Measurements from ENCODE around the gene CYB5R4.
"Not testable (repeated sequence)": the region's sequence is repeated elsewhere in the genome, so short reads cannot be mapped to it uniquely, and the experiment has no call there.

CYB5R4 gene

DNA sequence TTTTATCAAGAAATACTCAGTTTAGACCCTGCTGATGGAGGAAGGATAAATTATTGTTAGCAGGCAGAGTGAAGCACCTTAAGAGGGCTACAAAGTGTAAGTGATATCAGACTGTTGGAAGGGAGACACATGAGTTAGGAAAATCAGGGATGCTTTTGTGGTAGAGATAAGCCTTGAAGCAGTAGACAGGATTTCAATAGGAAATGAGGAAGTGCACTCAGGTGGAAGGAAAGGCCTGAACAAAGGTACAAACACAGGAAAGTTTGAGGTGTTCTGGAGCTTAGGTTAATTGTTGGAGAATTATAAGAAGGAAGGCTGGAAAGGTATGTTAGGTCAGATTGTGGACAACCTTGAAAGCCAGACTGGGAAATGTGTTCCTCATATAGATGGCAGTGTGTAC, 7.6 kb downstream of the CYB5R4 start:
- DNase-seq, result no peak

DNA sequence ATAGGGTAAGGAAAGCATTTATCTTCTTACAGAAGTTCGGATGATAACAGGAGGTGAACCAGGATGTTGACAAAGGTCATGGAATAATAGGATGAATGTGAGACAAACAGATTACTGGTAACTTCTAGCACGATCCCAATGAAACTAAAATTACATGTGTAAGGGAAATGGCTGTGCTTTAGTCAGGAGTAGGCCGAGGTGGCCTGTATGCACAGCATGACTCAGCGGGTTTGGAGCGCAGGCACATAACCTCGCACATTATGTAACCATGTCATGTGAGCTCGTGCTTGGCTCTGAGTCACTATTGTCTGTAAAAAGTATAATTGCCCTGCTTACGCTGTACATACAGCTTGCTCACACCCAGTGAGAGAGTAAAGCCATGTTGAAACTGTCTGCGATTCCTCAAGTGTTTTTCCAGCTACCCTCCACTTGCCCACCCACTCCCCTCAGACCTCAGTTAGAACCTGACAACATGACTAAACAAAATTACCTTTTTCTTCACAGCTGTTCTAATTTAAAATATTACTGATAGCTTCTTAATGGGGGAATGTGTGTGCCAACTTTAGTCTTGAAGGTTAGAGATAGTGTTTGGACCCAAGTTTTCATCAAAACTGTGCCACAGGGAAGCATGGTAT, 8.2 kb downstream of the CYB5R4 start:
- no peak for DNase-seq

DNA sequence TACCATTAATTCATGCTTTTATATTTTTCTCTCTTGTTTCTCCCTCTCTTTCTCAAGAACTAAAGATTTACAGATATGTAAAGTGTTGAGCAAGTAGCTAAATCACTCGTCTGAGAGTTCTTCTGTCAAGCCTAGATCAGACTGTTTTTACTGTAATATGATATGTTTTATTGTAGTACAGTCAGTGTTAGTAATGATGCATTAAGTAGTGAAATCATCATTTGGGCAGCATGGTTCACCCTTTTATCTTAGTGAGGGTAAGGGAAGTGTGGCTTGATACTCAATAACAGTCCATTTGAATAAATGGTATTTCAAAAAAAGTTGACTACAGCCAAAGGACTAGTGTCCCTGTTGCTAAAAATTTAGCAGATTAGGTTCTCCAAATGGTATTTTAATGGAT, 9.2 kb downstream of the CYB5R4 start:
- no peak for DNase-seq

DNA sequence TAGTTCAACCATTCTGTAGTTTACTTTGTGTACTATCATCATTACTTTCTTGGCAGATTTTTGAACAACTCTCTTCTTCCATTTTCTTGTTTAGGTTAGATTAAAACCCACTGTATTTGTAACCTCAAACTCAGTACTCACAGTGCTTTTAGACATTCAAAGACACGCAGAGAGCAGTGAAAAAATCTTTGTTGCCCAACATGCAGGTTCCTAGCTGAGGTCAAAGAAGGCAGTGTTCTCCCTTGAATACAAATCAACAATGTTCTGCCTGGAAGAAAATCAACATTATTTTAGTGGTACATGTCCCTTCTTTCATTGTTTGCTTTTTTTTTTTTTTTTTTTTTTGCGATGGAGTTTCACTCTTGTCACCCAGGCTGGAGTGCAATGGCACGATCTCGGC, 11.2 kb downstream of the CYB5R4 start:
- DNase-seq, result no peak

DNA sequence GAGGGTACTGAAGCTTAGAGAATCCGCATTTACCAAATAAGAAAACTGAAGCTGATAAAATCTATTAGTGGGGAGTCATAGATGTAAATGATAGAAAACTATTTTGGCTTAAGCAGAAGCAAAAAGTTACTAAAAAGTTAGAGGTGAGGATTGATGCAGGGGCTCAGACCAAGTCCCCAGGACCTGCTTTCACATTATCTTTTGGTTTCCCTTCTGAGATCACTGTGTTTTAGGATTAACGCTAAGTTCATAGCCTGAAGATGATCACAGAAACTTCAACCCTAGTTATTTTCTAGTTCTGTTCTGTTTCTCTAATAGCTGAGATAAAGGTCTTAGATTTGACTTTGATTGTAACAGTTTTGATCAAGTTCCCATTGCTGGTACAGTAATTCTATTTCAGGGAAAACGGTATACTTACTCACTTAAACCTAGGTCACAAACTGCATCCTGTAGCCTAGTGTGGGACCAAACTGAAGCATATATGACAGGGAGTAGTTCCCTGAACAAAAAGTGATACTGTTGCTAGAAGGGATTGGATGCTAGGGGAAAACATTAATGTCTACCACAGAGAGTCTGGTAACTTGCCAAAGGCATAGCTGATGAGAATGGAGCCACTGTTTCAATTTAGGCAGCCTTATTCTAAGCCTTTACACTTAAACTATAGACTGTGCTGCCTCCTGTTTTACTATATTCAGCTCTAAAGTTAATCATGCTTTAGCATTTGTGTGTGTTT, 13.1 kb downstream of the CYB5R4 start:
- DNase-seq, result no peak

DNA sequence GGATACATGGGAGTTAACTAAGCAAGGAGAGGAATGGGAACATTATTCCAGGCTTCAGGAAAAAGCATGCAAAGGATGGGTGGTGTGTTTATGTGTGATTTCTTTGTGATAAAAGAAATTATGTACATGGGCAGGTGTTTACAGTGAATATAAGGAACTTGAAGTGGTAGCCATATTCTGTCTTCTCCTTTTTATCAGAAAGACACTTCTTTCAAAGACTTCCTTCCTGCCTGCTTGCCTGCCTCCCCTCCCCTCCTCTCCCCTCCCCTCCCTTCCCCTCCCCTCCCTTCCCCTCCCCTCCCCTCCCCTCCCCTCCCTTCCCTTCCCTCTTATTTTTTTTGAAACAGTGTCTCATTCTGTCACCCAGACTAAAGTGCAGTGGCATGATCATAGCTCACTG, 14.4 kb downstream of the CYB5R4 start:
- no peak for DNase-seq

DNA sequence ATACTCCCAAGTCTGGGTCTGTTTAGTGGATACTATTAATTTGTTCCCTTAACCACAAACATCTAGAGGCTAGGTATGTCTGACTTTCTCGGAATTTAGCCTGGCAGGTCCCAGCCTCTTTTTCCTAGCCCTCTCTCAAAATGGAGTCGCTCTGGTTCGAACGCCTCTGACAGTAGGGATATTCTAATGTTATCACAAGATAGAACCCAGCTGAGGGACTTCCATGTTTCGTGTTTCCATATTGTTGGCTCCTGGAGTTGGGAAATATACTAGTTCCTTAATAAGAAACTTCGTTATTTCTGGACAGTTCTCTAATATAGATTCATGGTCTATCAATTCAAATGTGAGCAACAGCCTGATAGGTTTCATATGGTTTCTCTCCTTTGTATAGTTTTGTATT, 16.4 kb downstream of the CYB5R4 start:
- DNase-seq, result no peak

DNA sequence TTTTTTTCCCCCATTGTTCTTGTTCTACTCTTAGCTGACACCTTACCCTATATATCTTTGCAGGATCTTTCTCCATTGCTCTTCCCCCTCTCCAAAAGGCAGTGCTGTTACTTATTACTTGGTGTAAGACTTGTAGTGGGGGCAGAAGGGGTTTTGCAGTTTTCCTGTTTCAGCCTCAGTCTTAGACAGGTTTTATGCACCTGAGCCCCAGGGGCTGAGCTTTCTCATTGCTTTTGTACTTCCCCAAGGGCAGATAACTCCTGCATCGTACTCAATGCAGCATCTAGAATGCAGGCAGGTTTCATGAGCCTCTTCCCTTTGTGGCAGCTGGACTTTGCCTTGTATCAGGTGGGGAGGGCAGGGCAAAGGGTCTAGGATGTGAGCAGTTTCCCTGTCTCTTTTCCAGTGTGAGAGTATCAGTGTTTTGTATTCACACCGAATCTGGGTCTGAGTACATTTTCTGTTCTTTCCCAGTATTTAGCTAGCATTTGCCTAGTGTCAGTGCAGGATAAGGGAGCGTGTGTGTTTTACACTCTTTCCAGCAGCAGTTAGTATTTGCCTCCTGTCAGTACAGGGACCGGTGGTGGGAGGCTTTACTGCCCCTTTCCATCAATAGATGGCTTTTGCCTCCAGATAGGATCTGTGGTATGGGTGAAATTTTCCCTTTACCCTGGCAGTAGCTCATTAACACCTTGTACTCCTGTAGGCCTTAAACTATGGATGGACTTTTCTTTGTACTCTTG, 19.6 kb downstream of the CYB5R4 start:
- no peak for DNase-seq

DNA sequence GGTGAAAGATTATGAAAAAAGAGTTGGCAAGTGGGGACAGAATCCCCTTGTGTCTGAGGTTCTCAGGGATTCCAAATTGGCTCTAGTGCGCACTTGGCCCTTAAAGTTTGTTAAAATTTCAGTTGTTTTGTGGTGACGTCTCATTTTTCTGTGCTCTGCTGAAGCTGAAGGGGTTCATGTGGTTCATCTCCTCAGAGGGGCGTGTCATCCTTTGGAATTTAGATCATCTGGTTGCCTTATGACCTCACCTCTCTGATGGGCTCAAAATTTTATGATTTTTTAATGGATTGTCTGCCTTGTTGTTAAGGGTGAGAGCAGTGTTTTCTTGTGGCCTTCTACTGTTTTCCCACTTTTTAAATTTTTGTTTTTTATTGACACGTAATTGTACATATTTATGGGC, 20.3 kb downstream of the CYB5R4 start:
- DNase-seq, result no peak

DNA sequence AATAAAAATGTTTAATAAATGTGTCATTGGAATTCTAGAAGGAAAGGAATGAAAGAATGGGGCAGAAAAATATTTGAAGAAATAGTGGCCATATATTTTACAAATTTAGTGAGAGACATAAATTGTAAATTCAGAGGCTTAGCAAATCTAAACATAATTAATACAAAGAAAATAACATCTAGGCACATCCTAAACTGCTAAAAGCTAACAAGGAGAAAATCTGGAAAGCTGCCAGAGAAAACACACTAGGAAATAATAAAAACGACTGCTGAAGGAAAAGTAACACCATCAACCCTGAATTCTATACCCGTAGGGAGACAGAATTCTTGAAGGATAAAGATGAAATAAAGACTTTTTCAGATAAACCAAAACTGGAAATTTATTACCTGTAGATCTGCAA, 23.8 kb downstream of the CYB5R4 start:
- no peak for DNase-seq

DNA sequence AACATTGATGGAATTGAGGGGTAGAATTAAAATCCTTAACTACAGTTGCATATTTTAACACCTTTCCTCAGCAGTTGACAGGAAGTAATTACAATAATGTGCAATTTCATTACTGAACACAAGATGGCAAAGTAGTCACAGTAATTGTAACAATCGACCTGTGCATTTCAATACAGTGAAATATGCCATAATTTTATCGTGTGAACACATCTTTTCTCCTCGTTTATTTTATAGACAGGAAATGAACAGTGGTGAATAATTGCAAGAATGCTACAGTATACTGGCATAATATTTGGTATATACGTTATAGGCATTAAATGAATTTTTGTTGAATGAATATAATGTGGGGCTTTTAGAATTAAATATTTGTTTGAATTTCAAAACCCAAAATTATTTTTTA, 25.0 kb downstream of the CYB5R4 start:
- no peak for DNase-seq

DNA sequence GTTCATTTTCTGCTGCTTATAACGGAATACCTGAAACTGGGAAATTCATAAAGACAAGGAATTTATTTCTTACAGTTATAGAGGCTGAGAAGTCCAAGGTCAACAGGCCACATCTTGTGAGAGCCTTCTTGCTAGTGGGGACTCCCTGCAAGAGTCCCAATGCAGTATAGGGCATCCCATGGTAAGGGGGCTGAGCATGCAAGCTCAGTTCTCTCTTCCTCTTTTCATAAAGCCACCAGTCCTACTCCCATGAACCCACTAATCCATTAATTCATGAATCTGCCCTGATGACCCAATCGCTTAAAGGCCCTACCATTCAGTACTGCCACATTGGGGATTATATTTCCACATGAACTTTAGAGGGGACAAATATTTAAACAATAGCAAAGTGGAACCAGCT, 26.5 kb downstream of the CYB5R4 start:
- DNase-seq, result no peak

DNA sequence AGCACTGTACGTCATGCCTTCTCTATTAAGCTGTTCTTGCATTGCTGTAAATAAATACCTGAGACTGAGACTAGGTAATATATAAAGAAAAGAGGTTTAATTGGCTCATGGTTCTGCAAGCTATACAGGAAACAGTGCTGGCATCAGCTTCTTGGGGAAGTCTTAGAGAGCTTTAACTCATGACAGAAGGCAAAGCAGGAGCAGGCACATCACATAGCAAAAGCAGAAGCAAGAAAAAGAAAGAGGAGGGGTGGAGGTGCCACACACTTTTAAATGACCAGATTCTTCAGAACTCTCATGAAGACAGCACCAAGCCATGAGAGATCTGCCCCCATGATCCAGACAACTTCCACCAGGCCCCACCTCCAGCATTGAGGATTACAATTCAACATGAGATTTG, 30.1 kb downstream of the CYB5R4 start:
- DNase-seq, result no peak

DNA sequence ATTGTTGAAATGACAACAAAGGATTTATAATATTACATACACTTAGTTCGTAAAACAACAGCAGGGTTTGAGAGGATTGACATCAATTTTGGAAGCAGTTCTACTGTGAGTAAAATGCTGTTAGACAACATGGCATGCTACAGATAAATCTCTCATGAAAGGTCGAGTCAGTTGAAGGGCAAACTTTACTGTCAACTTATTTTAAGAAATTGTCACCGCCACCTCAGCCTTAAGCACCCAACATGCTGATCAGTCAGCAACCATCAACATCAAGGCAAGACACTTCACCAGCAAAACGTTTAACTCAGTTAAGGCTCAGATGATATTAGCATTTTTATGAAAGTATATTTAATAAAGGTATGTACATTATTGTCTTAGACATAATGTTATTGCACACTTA, 31.0 kb downstream of the CYB5R4 start:
- DNase-seq, result no peak

DNA sequence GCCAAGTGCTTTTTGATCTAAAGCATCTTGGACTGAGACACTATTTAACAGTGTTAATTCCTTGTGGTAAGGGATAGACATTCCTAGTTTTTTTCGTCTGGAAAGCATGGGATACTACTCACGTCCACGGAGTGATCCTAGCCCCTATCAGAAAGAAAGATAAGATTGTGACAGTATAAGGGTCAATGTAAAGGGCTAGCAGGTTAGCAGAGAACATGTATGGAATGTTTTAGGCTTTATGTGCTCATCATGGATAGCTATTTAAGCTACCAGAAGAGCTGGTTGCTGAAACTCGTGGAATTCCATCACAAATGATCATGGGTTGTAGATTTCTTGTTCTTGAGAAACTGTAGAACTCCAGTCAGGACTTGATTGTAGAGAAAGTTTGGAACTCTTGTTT, 32.1 kb downstream of the CYB5R4 start:
- no peak for DNase-seq

DNA sequence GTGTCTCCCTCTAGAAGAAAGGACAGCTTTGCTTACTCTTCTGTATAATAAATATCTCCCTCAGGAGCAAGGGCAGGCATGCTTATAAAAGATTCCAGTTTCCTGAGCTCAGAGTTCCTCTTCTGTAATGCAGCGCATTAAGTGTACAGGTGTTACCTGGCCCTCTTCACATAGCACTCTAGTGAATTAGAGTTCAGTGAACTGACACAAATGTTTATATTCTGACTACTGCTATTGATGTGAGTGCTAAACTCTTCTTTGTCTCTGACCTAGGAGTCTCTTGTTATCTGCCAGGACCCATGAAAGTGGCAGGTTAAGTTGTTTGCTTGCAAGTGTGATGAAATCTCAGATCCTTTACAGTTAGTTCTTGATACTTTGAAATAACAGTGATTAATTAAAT, 33.5 kb downstream of the CYB5R4 start:
- peak; percentile 20 for DNase-seq

DNA sequence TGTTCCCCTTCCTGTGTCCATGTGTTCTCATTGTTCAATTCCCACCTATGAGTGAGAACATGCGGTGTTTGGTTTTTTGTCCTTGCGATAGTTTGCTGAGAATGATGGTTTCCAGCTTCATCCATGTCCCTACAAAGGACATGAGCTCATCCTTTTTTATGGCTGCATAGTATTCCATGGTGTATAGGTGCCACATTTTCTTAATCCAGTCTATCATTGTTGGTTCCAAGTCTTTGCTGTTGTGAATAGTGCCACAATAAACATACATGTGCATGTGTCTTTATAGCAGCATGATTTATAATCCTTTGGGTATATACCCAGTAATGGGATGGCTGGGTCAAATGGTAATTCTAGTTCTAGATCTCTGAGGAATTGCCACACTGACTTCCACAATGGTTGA, 37.6 kb downstream of the CYB5R4 start:
- not testable (repeated sequence) for DNase-seq

DNA sequence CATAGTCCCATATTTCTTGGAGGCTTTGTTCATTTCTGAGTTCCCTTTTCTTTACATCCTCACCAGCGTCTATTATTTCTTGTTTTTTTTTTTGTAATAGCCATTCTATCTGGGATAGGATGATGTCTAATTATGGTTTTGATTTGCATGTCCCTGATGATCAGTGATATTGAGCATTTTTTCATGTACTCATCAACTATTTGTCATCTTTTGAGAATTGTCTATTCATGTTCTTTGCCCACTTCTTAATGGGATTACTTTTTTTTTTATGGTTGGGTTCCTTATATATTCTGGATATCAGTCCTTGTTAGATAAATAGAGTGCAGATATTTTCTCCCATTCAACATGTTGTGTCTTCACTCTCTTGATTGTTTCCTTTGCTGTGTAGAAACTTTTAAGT, 42.1 kb downstream of the CYB5R4 start:
- no peak for DNase-seq

DNA sequence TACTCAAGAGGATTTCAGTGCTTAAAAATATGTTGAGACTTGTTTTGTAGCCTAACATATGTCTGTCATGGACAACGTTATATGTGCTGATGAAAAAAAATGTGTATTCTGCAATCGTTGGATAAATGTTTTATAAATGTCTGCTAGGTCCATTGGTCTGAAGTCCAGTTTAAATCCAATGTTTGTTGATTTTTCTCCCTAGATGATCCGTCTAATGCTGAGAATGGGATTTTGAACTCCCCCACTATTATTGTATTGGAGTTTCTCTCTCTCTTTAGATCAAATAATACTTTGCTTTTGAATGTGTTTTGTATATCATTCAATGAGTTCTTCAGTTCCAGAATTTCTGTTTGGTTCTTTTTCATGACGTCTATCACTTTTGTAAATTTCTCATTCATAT, 44.9 kb downstream of the CYB5R4 start:
- no peak for DNase-seq

DNA sequence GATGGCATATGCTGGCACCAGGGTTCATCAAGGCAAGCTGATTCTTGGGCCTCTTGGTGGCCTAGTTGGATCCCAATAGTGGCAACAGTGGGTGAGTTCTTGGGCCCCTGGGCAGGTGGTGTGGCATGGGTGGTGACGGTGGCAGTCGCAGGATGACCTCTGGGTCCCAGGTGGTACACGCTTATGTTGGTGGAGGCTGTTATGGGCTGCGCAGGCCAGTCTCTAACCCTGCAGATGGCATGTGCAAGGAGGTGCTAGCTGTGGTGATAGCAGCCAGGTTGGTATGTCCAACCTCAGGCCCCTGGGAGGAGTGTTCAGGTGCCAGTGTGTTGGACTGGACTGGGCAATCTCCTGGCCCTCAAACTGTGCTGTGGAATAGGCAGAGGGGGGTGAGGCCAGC, 46.2 kb downstream of the CYB5R4 start:
- DNase-seq, result no peak

DNA sequence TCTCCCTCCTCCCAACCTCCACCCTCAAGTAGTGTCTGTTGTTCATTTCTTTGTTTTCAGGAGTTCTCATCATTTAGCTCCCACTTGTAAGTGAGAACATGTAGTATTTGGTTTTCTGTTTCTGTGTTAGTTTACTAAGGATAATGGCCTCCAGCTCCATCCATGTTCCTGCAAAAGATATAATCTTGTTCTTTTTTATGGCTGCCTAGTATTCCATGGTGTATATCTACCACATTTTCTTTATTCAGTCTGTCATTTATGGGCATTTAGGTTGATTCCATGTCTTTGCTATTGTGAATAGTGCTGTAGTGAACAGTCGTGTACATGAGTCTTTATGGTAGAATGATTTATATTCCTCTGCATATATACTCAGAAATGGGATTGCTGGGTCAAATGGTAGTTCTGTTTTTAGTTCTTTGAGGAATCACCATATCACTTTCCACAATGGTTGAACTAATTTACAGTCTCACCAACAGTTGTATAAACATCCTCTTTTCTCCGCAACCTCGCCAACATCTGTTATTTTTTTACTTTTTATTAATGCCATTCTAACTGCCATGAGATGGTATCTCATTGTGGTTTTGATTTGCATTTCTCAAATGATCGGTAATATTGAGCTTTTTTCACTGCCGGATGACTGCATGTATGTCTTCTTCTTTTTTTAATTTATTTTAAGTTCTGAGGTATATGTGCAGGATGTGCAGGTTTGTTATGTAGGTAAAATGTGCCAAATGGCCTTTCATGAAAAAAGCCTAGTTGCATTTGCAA, 48.3 kb downstream of the CYB5R4 start:
- not testable (repeated sequence) for DNase-seq

DNA sequence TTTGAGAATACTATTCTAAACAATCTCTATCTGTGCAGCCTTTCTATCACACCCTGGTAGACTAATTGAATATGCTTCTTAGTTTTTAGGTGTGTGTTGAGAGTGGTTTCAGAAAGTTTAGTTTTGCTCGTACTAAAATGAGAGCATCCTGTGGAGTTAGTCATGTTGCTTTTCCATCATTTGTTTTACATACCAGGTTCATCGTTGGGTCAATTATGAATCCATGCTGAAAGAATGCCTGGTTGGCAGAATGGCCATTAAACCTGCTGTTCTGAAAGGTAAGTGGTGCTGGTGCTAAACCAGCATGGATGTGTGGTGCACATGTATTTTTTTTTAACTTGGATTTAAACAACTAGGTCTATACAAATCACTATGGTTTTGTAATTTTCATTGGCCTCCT, 49.3 kb downstream of the CYB5R4 start:
- DNase-seq, result no peak

DNA sequence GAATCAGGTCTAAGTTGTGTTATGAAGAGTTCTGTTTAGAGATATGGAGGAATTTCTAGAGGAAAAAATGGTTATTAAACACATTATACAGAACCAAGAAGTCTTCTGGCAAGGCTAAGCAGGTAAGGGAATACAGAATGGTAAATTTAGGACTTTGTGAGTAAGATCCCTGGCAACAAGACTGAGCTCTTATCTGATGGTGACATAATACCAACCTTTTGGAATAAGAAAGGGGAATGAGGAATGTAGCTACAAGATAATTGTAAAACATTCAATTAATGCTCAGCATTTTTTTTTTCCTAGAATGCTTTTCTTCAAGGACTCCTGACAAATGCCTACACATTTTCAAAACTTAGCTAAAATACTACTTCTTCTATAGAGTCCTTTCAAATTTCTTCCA, 51.8 kb downstream of the CYB5R4 start:
- no peak for DNase-seq

DNA sequence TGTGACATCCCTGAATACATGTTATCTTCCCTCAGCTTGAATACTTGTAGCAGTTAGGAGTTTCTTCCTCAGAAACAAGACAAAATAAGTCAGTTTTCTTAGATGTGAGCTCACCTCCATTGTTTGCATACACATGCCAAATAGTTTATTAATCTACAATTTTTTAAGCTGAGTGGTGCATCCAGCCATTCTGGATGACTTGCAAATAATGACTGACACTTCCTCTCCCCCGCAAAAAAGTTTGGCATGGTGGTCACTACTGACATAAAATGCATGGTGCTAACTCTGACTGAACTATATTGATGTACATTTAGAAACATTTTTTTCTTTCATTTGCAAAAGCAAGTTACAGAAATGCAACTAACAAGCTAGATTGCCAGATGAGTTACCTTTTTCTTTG, 55.5 kb downstream of the CYB5R4 start:
- DNase-seq, result no peak

Measured in DMS79 (cell line).